Nephron (organoid): Measurements from ENCODE around the gene MUC12.

ENCODE experiments used
- H3K27ac Mint-ChIP-seq, 3 experiments: 2 replicates each; pipeline ENCODE4 v1.8.0; 2020; ENCODE audit warnings: mixed read lengths in 3 of 3, mild to moderate bottlenecking in 2 of 3, moderate library complexity in 1 of 3
- H3K27me3 Mint-ChIP-seq: 2 replicates; pipeline ENCODE4 v1.8.0; 2021; ENCODE audit warnings: low read depth, mild to moderate bottlenecking, moderate library complexity, mixed read lengths
- H3K36me3 Mint-ChIP-seq: 2 replicates; pipeline ENCODE4 v1.8.0; 2020; ENCODE audit warnings: low read depth, mixed read lengths
- H3K4me1 Mint-ChIP-seq: 2 replicates; pipeline ENCODE4 v1.8.0; 2020; ENCODE audit warnings: mixed read lengths
- H3K4me3 Mint-ChIP-seq, 3 experiments: 2 replicates each; pipeline ENCODE4 v1.8.0; 2020; ENCODE audit warnings: mild to moderate bottlenecking in 3 of 3, mixed read lengths in 3 of 3, moderate library complexity in 2 of 3
- H3K9me3 Mint-ChIP-seq: 2 replicates; pipeline ENCODE4 v1.8.0; 2020; ENCODE audit warnings: mixed read lengths
- CTCF ChIP-seq, 3 experiments: fragments of 200-600 bp; sonication (generic); IDR thresholded peaks; one replicate each; pipeline ENCODE4 v1.5.0; 2021; ENCODE audit warnings: antibody characterized with exemption in 3 of 3; ENCODE audit not compliant: unreplicated experiment in 3 of 3

Gene MUC12

GRCh38 chr7:100965045-100965722 lies 4.2 kb upstream of the MUC12 start:
- Mint-ChIP-seq H3K36me3 (no peaks in the 10 kb centered on the region), H3K4me3 (peak overlapping the region; percentile 67 to 75 (median 71)), H3K27ac (no peak overlapping the region), H3K9me3 (no peaks in the 10 kb centered on the region), H3K4me1 (peaks cover 9% of the 10 kb centered on the region), H3K27me3 (peaks cover 77% of the 10 kb centered on the region)
- no peak for TF ChIP-seq CTCF (IDR thresholded peaks at IDR 0.05; ENCODE audit: unreplicated experiment in 3 of 3)

- Mint-ChIP-seq H3K36me3 (no peaks in the 10 kb centered on the region), H3K27ac (no peak overlapping the region), H3K4me3 (peak overlapping the region; percentile 67 to 75 (median 71)), H3K4me1 (peaks cover 9% of the 10 kb centered on the region), H3K27me3 (peaks cover 80% of the 10 kb centered on the region), H3K9me3 (no peaks in the 10 kb centered on the region)
- peak; percentile 82 to 88 (median 87) for TF ChIP-seq CTCF (IDR thresholded peaks at IDR 0.05; ENCODE audit: unreplicated experiment in 3 of 3)
These were observed 3.4 kb upstream of the MUC12 start for GRCh38 chr7:100965723-100966541.

GRCh38 chr7:100966542-100967291 lies 2.6 kb upstream of the MUC12 start:
- Mint-ChIP-seq H3K27me3 (peaks cover 88% of the 10 kb centered on the region), H3K9me3 (no peaks in the 10 kb centered on the region), H3K36me3 (no peaks in the 10 kb centered on the region), H3K27ac (no peak overlapping the region), H3K4me3 (peak overlapping the region in 2 of 3 experiments; percentile 27 to 57), H3K4me1 (peaks cover 9% of the 10 kb centered on the region)
- no peak for TF ChIP-seq CTCF (IDR thresholded peaks at IDR 0.05; ENCODE audit: unreplicated experiment in 3 of 3)

GRCh38 chr7:100967292-100967863 lies 2.0 kb upstream of the MUC12 start:
- Mint-ChIP-seq H3K27me3 (peaks cover 93% of the 10 kb centered on the region), H3K4me1 (peaks cover 9% of the 10 kb centered on the region), H3K27ac (no peak overlapping the region), H3K9me3 (no peaks in the 10 kb centered on the region), H3K4me3 (peak overlapping the region; percentile 8 to 40 (median 11)), H3K36me3 (no peaks in the 10 kb centered on the region)
- no peak for TF ChIP-seq CTCF (IDR thresholded peaks at IDR 0.05; ENCODE audit: unreplicated experiment in 3 of 3)

GRCh38 chr7:100968031-100968430 lies 1.3 kb upstream of the MUC12 start:
- Mint-ChIP-seq H3K4me3 (no peak overlapping the region), H3K4me1 (peaks cover 9% of the 10 kb centered on the region), H3K27ac (no peak overlapping the region), H3K9me3 (peaks cover 1% of the 10 kb centered on the region), H3K27me3 (peaks cover 93% of the 10 kb centered on the region), H3K36me3 (no peaks in the 10 kb centered on the region)
- TF ChIP-seq CTCF (IDR thresholded peaks at IDR 0.05; ENCODE audit: unreplicated experiment in 3 of 3) = no peak
